Caco-2 (cell line): Measurements from ENCODE around the gene FGR. TPM values are rescaled to one million over a fixed set of nuclear protein-coding genes. Genes with fewer than 3 reads are reported as not detected.

Experiments used
- BruUV-seq: library from RNA; stranded (reverse); fragments of 400-500 nt; replicated peaks from 2 replicates; lab custom pipeline; 2021; lab: Mats Ljungman, UMichigan
- CTCF ChIA-PET: fragments of 300-600 bp; sonication (Branson Sonifier 250); formaldehyde crosslinking; loops from one replicate; lab custom pipeline; 2022; ENCODE audit warnings: antibody characterized with exemption; lab: Charles Lee
- POLR2A ChIA-PET: fragments of 300-600 bp; sonication (Branson Sonifier 250); formaldehyde crosslinking; loops from one replicate; lab custom pipeline; 2022; ENCODE audit warnings: antibody characterized with exemption; lab: Charles Lee
- DNase-seq, 2 experiments: peaks; one replicate each; pipeline versions ENCODE4 v3.0.0 to v3.0.0-alpha.2; 2020 to 2022
- H3K27me3 ChIP-seq: replicated peaks from 2 replicates; pipeline ENCODE4 v1.6.0; 2011; ENCODE audit warnings: low read length; ENCODE audit not compliant: control insufficient read depth, insufficient read depth
- H3K36me3 ChIP-seq: 2 replicates; pipeline ENCODE4 v1.5.1; 2011; ENCODE audit warnings: low read length; ENCODE audit not compliant: control insufficient read depth, insufficient read depth
- H3K4me1 ChIP-seq: fragments of 250-450 bp; sonication (Bioruptor Pico); 2 replicates; pipeline ENCODE4 v1.5.1; 2020; ENCODE audit warnings: mild to moderate bottlenecking
- H3K4me3 ChIP-seq: 2 replicates; pipeline ENCODE4 v1.5.1; 2011; ENCODE audit warnings: low read depth, mild to moderate bottlenecking, control low read depth, low read length
- H3K9me3 ChIP-seq: fragments of 250-450 bp; sonication (Bioruptor Pico); 2 replicates; pipeline ENCODE4 v1.5.1; 2020; ENCODE audit warnings: mild to moderate bottlenecking, moderate library complexity
- H3K27ac Mint-ChIP-seq: one replicate; pipeline ENCODE4 v1.8.0; 2022; ENCODE audit warnings: mixed read lengths; ENCODE audit not compliant: unreplicated experiment
- H3K27me3 Mint-ChIP-seq: one replicate; pipeline ENCODE4 v1.8.0; 2022; ENCODE audit warnings: mixed read lengths; ENCODE audit not compliant: insufficient read depth, unreplicated experiment
- H3K36me3 Mint-ChIP-seq: one replicate; pipeline ENCODE4 v1.8.0; 2022; ENCODE audit warnings: mild to moderate bottlenecking, mixed read lengths; ENCODE audit not compliant: insufficient read depth, unreplicated experiment
- H3K4me1 Mint-ChIP-seq: one replicate; pipeline ENCODE4 v1.8.0; 2022; ENCODE audit warnings: low read depth, mixed read lengths; ENCODE audit not compliant: unreplicated experiment
- H3K4me3 Mint-ChIP-seq: one replicate; pipeline ENCODE4 v1.8.0; 2022; ENCODE audit warnings: mild to moderate bottlenecking, moderate library complexity, mixed read lengths; ENCODE audit not compliant: unreplicated experiment
- H3K9me3 Mint-ChIP-seq: one replicate; pipeline ENCODE4 v1.8.0; 2022; ENCODE audit warnings: mixed read lengths; ENCODE audit not compliant: unreplicated experiment
- intact Hi-C: fragments of 100-400 bp; cut with micrococcal nuclease; formaldehyde crosslinking; loops from one replicate; pipeline ENCODE4 v1.10.0; 2022; ENCODE audit not compliant: unreplicated experiment
- total RNA-seq: library from RNA; stranded (reverse); gene quantifications from 2 replicates; pipeline ENCODE4 v1.2.3, GENCODE V29; 2022
- TF ChIP-seq, protein P1 (sequence below), 2 experiments: fragments of 200-600 bp in 1 of 2; IDR thresholded peaks; 1 replicate in 1 of 2; 2 replicates in 1 of 2; pipeline versions ENCODE4 v1.5.1 to v1.8.0; 2011 to 2022; ENCODE audit warnings: antibody characterized with exemption in 1 of 2, control low read depth in 1 of 2, inconsistent platforms in 1 of 2, low read depth in 1 of 2, low read length in 1 of 2, mild to moderate bottlenecking in 1 of 2, moderate library complexity in 1 of 2; ENCODE audit not compliant: insufficient read depth in 1 of 2, severe bottlenecking in 1 of 2, unreplicated experiment in 1 of 2

The FGR gene
- total RNA-seq, 1 experiment from 2014 or later, result not detected

DNA sequence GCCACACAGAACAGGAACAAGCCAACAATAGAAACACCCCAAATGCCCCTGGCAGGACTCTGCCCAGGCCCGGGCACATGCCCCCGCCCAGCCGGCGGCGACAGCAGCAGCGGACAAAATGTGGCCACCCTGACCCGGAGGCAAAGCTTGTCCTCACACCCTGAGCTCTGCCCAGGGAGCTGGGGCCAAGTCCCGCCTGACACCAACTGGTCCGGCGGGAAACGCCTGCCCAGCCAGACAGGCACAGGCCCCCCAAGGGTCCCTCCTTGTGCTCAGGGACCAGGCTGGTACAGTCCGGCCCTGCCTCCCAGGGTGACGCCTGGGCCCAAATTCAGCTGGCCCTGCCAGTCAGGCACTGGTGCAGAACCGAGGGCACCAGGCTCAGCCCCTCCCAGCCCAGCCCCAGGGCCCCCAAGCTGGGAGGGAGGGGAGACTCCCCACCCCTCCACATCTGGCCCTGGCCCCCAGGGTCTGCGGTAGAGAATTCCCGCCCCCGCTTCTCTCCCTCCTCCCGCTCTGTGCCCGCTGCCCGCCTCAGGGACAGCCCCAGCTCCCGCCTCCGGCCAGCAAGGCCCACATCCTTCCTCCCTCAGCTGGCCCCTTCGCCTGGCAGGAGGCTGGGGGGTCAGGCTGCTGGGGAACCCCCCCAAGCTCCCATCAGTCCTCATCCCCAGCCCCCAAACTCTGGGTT lies 33.1 kb downstream of the FGR start:
- Histone ChIP-seq H3K36me3 (no peaks in the 10 kb centered on the region), H3K9me3 (no peaks in the 10 kb centered on the region), H3K4me1 (peaks cover 16% of the 10 kb centered on the region), H3K27me3 (no peaks in the 10 kb centered on the region), H3K4me3 (peak overlapping the region; percentile 91)
- H3K4me3 Mint-ChIP-seq, result peak overlapping the region; percentile 98
- ChIA-PET CTCF (interaction anchor here (0.7 to 3.6 kb wide), 3 partner anchors 27 to 56 kb away, joined by 3 to 22 read pairs (median 11); no protein-coding TSS in a partner anchor), POLR2A (no interaction called here)
- no peak for DNase-seq
- intact Hi-C loops, result loop anchor here (10.0 kb wide), 1 partner anchor 107 kb away; the partner anchor contains the start of gene WASF2
- no TSS peak for BruUV-seq
- H3K4me1 Mint-ChIP-seq, result peaks cover 16% of the 10 kb centered on the region
- H3K36me3 Mint-ChIP-seq, result peaks cover 10% of the 10 kb centered on the region
- TF ChIP-seq, protein P1, sequence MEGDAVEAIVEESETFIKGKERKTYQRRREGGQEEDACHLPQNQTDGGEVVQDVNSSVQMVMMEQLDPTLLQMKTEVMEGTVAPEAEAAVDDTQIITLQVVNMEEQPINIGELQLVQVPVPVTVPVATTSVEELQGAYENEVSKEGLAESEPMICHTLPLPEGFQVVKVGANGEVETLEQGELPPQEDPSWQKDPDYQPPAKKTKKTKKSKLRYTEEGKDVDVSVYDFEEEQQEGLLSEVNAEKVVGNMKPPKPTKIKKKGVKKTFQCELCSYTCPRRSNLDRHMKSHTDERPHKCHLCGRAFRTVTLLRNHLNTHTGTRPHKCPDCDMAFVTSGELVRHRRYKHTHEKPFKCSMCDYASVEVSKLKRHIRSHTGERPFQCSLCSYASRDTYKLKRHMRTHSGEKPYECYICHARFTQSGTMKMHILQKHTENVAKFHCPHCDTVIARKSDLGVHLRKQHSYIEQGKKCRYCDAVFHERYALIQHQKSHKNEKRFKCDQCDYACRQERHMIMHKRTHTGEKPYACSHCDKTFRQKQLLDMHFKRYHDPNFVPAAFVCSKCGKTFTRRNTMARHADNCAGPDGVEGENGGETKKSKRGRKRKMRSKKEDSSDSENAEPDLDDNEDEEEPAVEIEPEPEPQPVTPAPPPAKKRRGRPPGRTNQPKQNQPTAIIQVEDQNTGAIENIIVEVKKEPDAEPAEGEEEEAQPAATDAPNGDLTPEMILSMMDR (IDR thresholded peaks at IDR 0.05; ENCODE audit: insufficient read depth in 1 of 2, low read depth in 1 of 2, low read length in 1 of 2, severe bottlenecking in 1 of 2, unreplicated experiment in 1 of 2), result no peak
- H3K27me3 Mint-ChIP-seq, result no peaks in the 10 kb centered on the region
- no peak overlapping the region for H3K27ac Mint-ChIP-seq
- H3K9me3 Mint-ChIP-seq, result no peaks in the 10 kb centered on the region

DNA sequence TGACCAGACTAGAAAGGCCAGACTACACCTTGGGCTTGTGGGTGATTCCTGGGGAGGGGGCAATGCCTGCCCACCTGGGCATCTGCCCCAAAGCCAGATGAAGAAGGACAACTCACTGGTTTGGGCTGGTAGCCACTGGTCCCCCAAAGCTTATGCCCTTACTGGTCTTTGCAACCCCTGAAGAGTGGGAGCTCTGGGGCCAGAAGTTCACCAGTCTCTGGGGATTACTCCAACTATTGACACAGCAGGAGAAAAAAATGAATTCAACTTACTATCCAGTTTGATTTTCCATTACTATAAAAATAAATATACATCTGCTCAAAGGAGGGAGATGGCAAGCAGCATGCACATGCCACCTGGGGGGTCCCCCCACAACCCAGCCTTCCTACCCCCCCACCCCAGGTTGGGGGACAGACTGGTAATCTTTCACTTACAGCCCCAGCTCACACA lies 33.6 kb downstream of the FGR start:
- TF ChIP-seq, protein P1 (IDR thresholded peaks at IDR 0.05; ENCODE audit: insufficient read depth in 1 of 2, low read depth in 1 of 2, low read length in 1 of 2, severe bottlenecking in 1 of 2, unreplicated experiment in 1 of 2), result no peak
- Histone ChIP-seq H3K36me3 (no peaks in the 10 kb centered on the region), H3K9me3 (no peaks in the 10 kb centered on the region), H3K4me3 (no peak overlapping the region), H3K27me3 (no peaks in the 10 kb centered on the region), H3K4me1 (peaks cover 10% of the 10 kb centered on the region)
- Mint-ChIP-seq H3K4me3 (no peak overlapping the region), H3K27ac (no peak overlapping the region), H3K36me3 (peaks cover 6% of the 10 kb centered on the region), H3K4me1 (peaks cover 10% of the 10 kb centered on the region), H3K9me3 (no peaks in the 10 kb centered on the region), H3K27me3 (no peaks in the 10 kb centered on the region)
- intact Hi-C loops, result loop anchor here (10.0 kb wide), 1 partner anchor 107 kb away; the partner anchor contains the start of gene WASF2
- POLR2A ChIA-PET, result no interaction called here
- no peak for DNase-seq
- BruUV-seq, result no TSS peak
- CTCF ChIA-PET, result interaction anchor here (0.6 to 3.6 kb wide), 4 partner anchors 26 to 55 kb away, joined by 3 to 22 read pairs (median 7); no protein-coding TSS in a partner anchor

DNA sequence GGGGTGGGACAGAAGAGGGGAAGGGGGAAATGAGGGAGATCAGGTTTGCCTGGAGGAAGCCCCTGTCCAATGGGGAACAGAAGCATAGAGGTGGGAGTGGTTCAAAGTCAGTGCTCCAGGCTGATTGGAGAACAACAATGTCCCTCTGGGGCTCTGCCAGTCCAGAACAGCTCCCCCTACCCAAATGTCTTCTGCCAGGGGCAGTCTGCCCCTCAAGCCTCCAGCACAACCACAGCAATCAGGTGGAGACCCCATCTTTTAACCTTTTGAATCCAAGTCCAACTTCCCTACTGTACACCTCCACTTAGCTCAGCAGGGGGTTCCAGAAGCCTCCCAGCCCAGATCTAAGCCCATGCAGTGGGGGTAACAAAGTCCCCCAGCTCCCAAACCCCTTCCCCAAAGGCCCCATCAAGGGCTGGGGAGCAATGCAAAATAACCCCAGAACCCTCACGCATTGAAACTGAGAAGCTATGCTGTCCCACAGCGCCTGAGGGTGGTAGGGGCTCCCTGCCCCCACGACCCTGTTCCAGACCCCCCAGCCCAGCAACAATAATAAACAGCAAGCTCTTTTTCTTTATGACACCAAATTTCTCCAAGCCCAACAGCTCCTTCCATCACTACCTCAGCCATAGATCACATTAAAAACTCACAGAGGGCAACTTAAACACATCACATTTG lies 34.3 kb downstream of the FGR start:
- Mint-ChIP-seq H3K27ac (no peak overlapping the region), H3K9me3 (no peaks in the 10 kb centered on the region), H3K4me3 (no peak overlapping the region), H3K36me3 (peaks cover 6% of the 10 kb centered on the region), H3K4me1 (peaks cover 3% of the 10 kb centered on the region), H3K27me3 (no peaks in the 10 kb centered on the region)
- no peaks in the 10 kb centered on the region for H3K9me3 ChIP-seq
- peak in 1 of 2 experiments; percentile 23 for DNase-seq
- TF ChIP-seq, protein P1 (IDR thresholded peaks at IDR 0.05; ENCODE audit: insufficient read depth in 1 of 2, low read depth in 1 of 2, low read length in 1 of 2, severe bottlenecking in 1 of 2, unreplicated experiment in 1 of 2), result peak in 1 of 2 experiments; percentile 3
- intact Hi-C loops, result loop anchor here (10.0 kb wide), 1 partner anchor 106 kb away; the partner anchor contains the start of gene WASF2
- H3K4me3 ChIP-seq, result no peak overlapping the region
- no peaks in the 10 kb centered on the region for H3K27me3 ChIP-seq
- H3K4me1 ChIP-seq, result peaks cover 5% of the 10 kb centered on the region; the same call in 1 of the 2 replicates
- BruUV-seq, result no TSS peak
- no peaks in the 10 kb centered on the region for H3K36me3 ChIP-seq
- ChIA-PET POLR2A (no interaction called here), CTCF (interaction anchor here (0.6 to 3.6 kb wide), 6 partner anchors 26 to 80 kb away, joined by 3 to 22 read pairs (median 10); no protein-coding TSS in a partner anchor)
